Neuron (in vitro differentiated cells): ENCODE measurements around the gene CCDC201.

ENCODE experiments used
- H2AFZ ChIP-seq: one replicate; pipeline ENCODE4 v1.6.1; 2013; ENCODE audit warnings: low read depth, mild to moderate bottlenecking, inconsistent platforms, low read length, moderate library complexity
- H3K27me3 ChIP-seq: one replicate; pipeline ENCODE4 v1.6.1; 2013; ENCODE audit warnings: low read length; ENCODE audit not compliant: insufficient read depth
- H3K36me3 ChIP-seq: one replicate; pipeline ENCODE4 v1.6.1; 2013; ENCODE audit warnings: low read length; ENCODE audit not compliant: insufficient read depth
- H3K4me1 ChIP-seq: one replicate; pipeline ENCODE4 v1.6.1; 2013; ENCODE audit warnings: low read length; ENCODE audit not compliant: insufficient read depth
- H3K4me3 ChIP-seq: 2 replicates; pipeline ENCODE4 v1.5.1; 2013; ENCODE audit warnings: mild to moderate bottlenecking, low read length, moderate library complexity
- H3K9me3 ChIP-seq: one replicate; pipeline ENCODE4 v1.6.1; 2013; ENCODE audit warnings: low read length

Gene CCDC201

GRCh38 chr7:45910855-45911254, 38.0 kb upstream of the CCDC201 start:
- H3K27me3 ChIP-seq = no peaks in the 10 kb centered on the region
- H3K9me3 ChIP-seq = no peaks in the 10 kb centered on the region
- no peaks in the 10 kb centered on the region for H3K4me1 ChIP-seq
- H3K36me3 ChIP-seq = no peaks in the 10 kb centered on the region
- no peak overlapping the region for H3K4me3 ChIP-seq
- H2AFZ ChIP-seq = no peak overlapping the region

GRCh38 chr7:45909561-45909960, 36.7 kb upstream of the CCDC201 start:
- Histone ChIP-seq H2AFZ (no peak overlapping the region), H3K4me1 (no peaks in the 10 kb centered on the region), H3K27me3 (no peaks in the 10 kb centered on the region), H3K36me3 (no peaks in the 10 kb centered on the region), H3K4me3 (no peak overlapping the region), H3K9me3 (no peaks in the 10 kb centered on the region)

GRCh38 chr7:45902820-45903219, 29.9 kb upstream of the CCDC201 start:
- Histone ChIP-seq H3K4me3 (no peak overlapping the region), H3K27me3 (no peaks in the 10 kb centered on the region), H3K36me3 (no peaks in the 10 kb centered on the region), H3K4me1 (no peaks in the 10 kb centered on the region), H2AFZ (no peak overlapping the region), H3K9me3 (no peaks in the 10 kb centered on the region)

GRCh38 chr7:45901566-45901965, 28.7 kb upstream of the CCDC201 start:
- Histone ChIP-seq H3K4me3 (no peak overlapping the region), H2AFZ (no peak overlapping the region), H3K36me3 (no peaks in the 10 kb centered on the region), H3K9me3 (no peaks in the 10 kb centered on the region), H3K27me3 (no peaks in the 10 kb centered on the region), H3K4me1 (no peaks in the 10 kb centered on the region)

- Histone ChIP-seq H3K4me1 (no peaks in the 10 kb centered on the region), H3K9me3 (no peaks in the 10 kb centered on the region), H3K36me3 (no peaks in the 10 kb centered on the region), H3K27me3 (peaks cover 13% of the 10 kb centered on the region), H2AFZ (no peak overlapping the region), H3K4me3 (no peak overlapping the region)
These were observed 25.3 kb upstream of the CCDC201 start for GRCh38 chr7:45898222-45898621.

GRCh38 chr7:45897042-45897690, 24.3 kb upstream of the CCDC201 start:
- H3K9me3 ChIP-seq = no peaks in the 10 kb centered on the region
- no peak overlapping the region for H3K4me3 ChIP-seq
- no peak overlapping the region for H2AFZ ChIP-seq
- no peaks in the 10 kb centered on the region for H3K4me1 ChIP-seq
- no peaks in the 10 kb centered on the region for H3K36me3 ChIP-seq
- peaks cover 16% of the 10 kb centered on the region for H3K27me3 ChIP-seq

GRCh38 chr7:45894665-45895062, 21.8 kb upstream of the CCDC201 start:
- no peaks in the 10 kb centered on the region for H3K36me3 ChIP-seq
- H3K4me3 ChIP-seq = no peak overlapping the region
- no peak overlapping the region for H2AFZ ChIP-seq
- H3K4me1 ChIP-seq = no peaks in the 10 kb centered on the region
- peaks cover 28% of the 10 kb centered on the region for H3K27me3 ChIP-seq
- no peaks in the 10 kb centered on the region for H3K9me3 ChIP-seq

GRCh38 chr7:45893996-45894664, 21.2 kb upstream of the CCDC201 start:
- H2AFZ ChIP-seq = no peak overlapping the region
- H3K4me1 ChIP-seq = no peaks in the 10 kb centered on the region

GRCh38 chr7:45893374-45893995, 20.6 kb upstream of the CCDC201 start:
- Histone ChIP-seq H3K9me3 (no peaks in the 10 kb centered on the region), H2AFZ (no peak overlapping the region), H3K36me3 (no peaks in the 10 kb centered on the region), H3K4me3 (no peak overlapping the region), H3K27me3 (peaks cover 39% of the 10 kb centered on the region), H3K4me1 (peaks cover under 1% of the 10 kb centered on the region)

More at GRCh38 chr7:45893996-45894664, 21.2 kb upstream of the CCDC201 start:
- H3K9me3 ChIP-seq = no peaks in the 10 kb centered on the region
- H3K4me3 ChIP-seq = no peak overlapping the region
- H3K27me3 ChIP-seq = peaks cover 33% of the 10 kb centered on the region
- H3K36me3 ChIP-seq = no peaks in the 10 kb centered on the region

GRCh38 chr7:45892407-45893035, 19.6 kb upstream of the CCDC201 start:
- no peak overlapping the region for H2AFZ ChIP-seq
- no peak overlapping the region for H3K4me3 ChIP-seq
- peaks cover 49% of the 10 kb centered on the region for H3K27me3 ChIP-seq
- no peaks in the 10 kb centered on the region for H3K36me3 ChIP-seq
- peaks cover 5% of the 10 kb centered on the region for H3K4me1 ChIP-seq
- no peaks in the 10 kb centered on the region for H3K9me3 ChIP-seq

GRCh38 chr7:45891462-45892402, 18.9 kb upstream of the CCDC201 start:
- Histone ChIP-seq H2AFZ (no peak overlapping the region), H3K27me3 (peaks cover 56% of the 10 kb centered on the region)

GRCh38 chr7:45890902-45891461, 18.1 kb upstream of the CCDC201 start:
- no peaks in the 10 kb centered on the region for H3K36me3 ChIP-seq
- H3K9me3 ChIP-seq = no peaks in the 10 kb centered on the region
- no peak overlapping the region for H3K4me3 ChIP-seq
- peaks cover 5% of the 10 kb centered on the region for H3K4me1 ChIP-seq
- peaks cover 62% of the 10 kb centered on the region for H3K27me3 ChIP-seq
- H2AFZ ChIP-seq = no peak overlapping the region

More at GRCh38 chr7:45891462-45892402, 18.9 kb upstream of the CCDC201 start:
- Histone ChIP-seq H3K4me3 (no peak overlapping the region), H3K9me3 (no peaks in the 10 kb centered on the region), H3K4me1 (peaks cover 5% of the 10 kb centered on the region), H3K36me3 (no peaks in the 10 kb centered on the region)
